GM13976 (cell line): ENCODE measurements around the gene CBX5.
"Not testable (repeated sequence)": the region's sequence is repeated elsewhere in the genome, so short reads cannot be mapped to it uniquely, and the experiment has no call there.

ENCODE experiments used
- DNase-seq: peaks from one replicate; pipeline ENCODE4 v3.0.0; 2012; ENCODE audit warnings: low spot score
- CTCF ChIP-seq: IDR thresholded peaks from 2 replicates; pipeline ENCODE4 v1.5.1; 2012; ENCODE audit warnings: borderline replicate concordance, mild to moderate bottlenecking; ENCODE audit not compliant: insufficient read depth; ENCODE audit errors: extremely low read depth, missing control alignments, control extremely low read depth
- in situ Hi-C: fragments of 300-500 bp; cut with MboI; formaldehyde crosslinking; loops from one replicate; pipeline ENCODE4 v1.12.0; 2022; ENCODE audit warnings: low sequenced_read_pairs, mixed read lengths, inconsistent platforms; ENCODE audit not compliant: unreplicated experiment

Gene CBX5

GRCh38 chr12:54249489-54249888 lies 30.4 kb downstream of the CBX5 start:
- DNase-seq: no peak
- TF ChIP-seq CTCF: no peak
- in situ Hi-C loops: no loop called here

- no peak for TF ChIP-seq CTCF
- in situ Hi-C loops: no loop called here
- DNase-seq: no peak
These were observed 33.8 kb downstream of the CBX5 start for GRCh38 chr12:54246011-54246641.

GRCh38 chr12:54240971-54241588 lies 38.8 kb downstream of the CBX5 start:
- TF ChIP-seq CTCF: no peak
- in situ Hi-C loops: no loop called here
- DNase-seq: peak; percentile 44

GRCh38 chr12:54240129-54240528 lies 39.8 kb downstream of the CBX5 start:
- no peak for TF ChIP-seq CTCF
- no peak for DNase-seq
- in situ Hi-C loops: no loop called here

- no peak for TF ChIP-seq CTCF
- in situ Hi-C loops: no loop called here
- DNase-seq: no peak
These were observed 40.3 kb downstream of the CBX5 start for GRCh38 chr12:54239620-54240019.

- in situ Hi-C loops: no loop called here
- TF ChIP-seq CTCF: no peak
- DNase-seq: no peak
These were observed 41.4 kb downstream of the CBX5 start for GRCh38 chr12:54238531-54238930.

GRCh38 chr12:54232790-54233189 lies 47.1 kb downstream of the CBX5 start:
- in situ Hi-C loops: no loop called here
- no peak for TF ChIP-seq CTCF
- DNase-seq: no peak

GRCh38 chr12:54231269-54231668 lies 48.7 kb downstream of the CBX5 start:
- in situ Hi-C loops, DNase-seq: not testable (repeated sequence)
